Heart left ventricle (tissue), 16 donors: ENCODE data around the gene RANBP3. TPM values are rescaled to one million over a fixed set of nuclear protein-coding genes. Genes with fewer than 3 reads are reported as not detected.

ENCODE experiments used
- ATAC-seq, 4 donors: fragments of 200-7000 bp; cut with Tn5 transposase; one replicate each; pipeline ENCODE4 v1.9.1; 2020 to 2022; ENCODE audit warnings: moderate library complexity in 4 of 4, mild to moderate bottlenecking in 3 of 4, moderate number of reproducible peaks in 1 of 4
- DNase-seq, 5 donors: peaks; one replicate each; pipeline ENCODE4 v3.0.0-alpha.2; 2020
- H3K27ac ChIP-seq, 12 donors: fragments of 200-600 bp; sonication (generic) in 4 of 12; one replicate each; pipeline versions ENCODE4 v1.5.0 to v1.8.0; 2016 to 2022; ENCODE audit warnings: mild to moderate bottlenecking in 2 of 12
- H3K27me3 ChIP-seq, 9 donors: fragments of 200-600 bp; sonication (generic) in 2 of 9; one replicate each; pipeline versions ENCODE4 v1.5.1 to v1.8.0; 2016 to 2022; ENCODE audit warnings: mild to moderate bottlenecking in 3 of 9
- H3K36me3 ChIP-seq, 9 donors: fragments of 200-600 bp; sonication (generic) in 2 of 9; one replicate each; pipeline versions ENCODE4 v1.5.0 to v1.8.0; 2018 to 2022; ENCODE audit warnings: mild to moderate bottlenecking in 2 of 9
- H3K4me1 ChIP-seq, 12 donors: fragments of 200-600 bp; sonication (generic) in 4 of 12; one replicate each; pipeline versions ENCODE4 v1.5.0 to v1.8.0; 2016 to 2022; ENCODE audit warnings: mild to moderate bottlenecking in 3 of 12
- H3K4me3 ChIP-seq, 12 donors: fragments of 200-600 bp; sonication (generic) in 4 of 12; one replicate each; pipeline versions ENCODE4 v1.5.0 to v1.8.0; 2017 to 2022; ENCODE audit warnings: mild to moderate bottlenecking in 9 of 12, moderate library complexity in 4 of 12
- H3K9me3 ChIP-seq, 12 donors: fragments of 200-600 bp; sonication (generic) in 4 of 12; one replicate each; pipeline versions ENCODE4 v1.5.0 to v1.8.0; 2016 to 2022; ENCODE audit warnings: mild to moderate bottlenecking in 1 of 12
- CTCF ChIP-seq, 12 donors: fragments of 200-600 bp; sonication (generic) in 4 of 12; IDR thresholded peaks; one replicate each; pipeline versions ENCODE4 v1.5.0 to v1.8.0; 2018 to 2022; ENCODE audit warnings: antibody characterized with exemption in 12 of 12, mild to moderate bottlenecking in 5 of 12
- POLR2A ChIP-seq, 2 donors: fragments of 450-650 bp; IDR thresholded peaks; one replicate each; pipeline ENCODE4 v1.6.1; 2017; ENCODE audit warnings: antibody characterized with exemption in 2 of 2, mild to moderate bottlenecking in 2 of 2, moderate library complexity in 2 of 2
- WGBS, 4 donors: extraction: QIAGEN DNeasy Blood & Tissue Kit in 2 of 4; methylation state at CpG; one replicate each; pipeline versions ENCODE4 v1.1.5 to v1.1.7; 2013 to 2018; 5-methylcytosine and 5-hydroxymethylcytosine counted together
- intact Hi-C, 10 donors: fragments of 100-400 bp; cut with DNase I; formaldehyde crosslinking; loops; one replicate each; pipeline versions ENCODE4 v1.11.1 to v1.14.2; 2022
- polyA plus RNA-seq, 2 donors: library from polyadenylated mRNA; stranded (reverse); fragments of 200-250 nt; gene quantifications; one replicate each; pipeline ENCODE4 v1.2.3, GENCODE V29; 2013
- total RNA-seq, 9 donors: library from RNA; depleted of rRNA in 2 of 9; stranded (reverse); fragments of >200 nt in 2 of 9; fragmentation: NEBNext Ultra II Directional in 3 of 9; extraction: Animal tissue kit (Norgen Biotek cat#: 25700) in 3 of 9; gene quantifications; one replicate each; pipeline versions ENCODE4 v1.1.0 to v1.2.4, GENCODE V29; 2016 to 2023
- donor health status: ischemic (EF 13 %, LVEDD 7.1; RV severe dilation, severe dysfunction).
- donor health status: healthy with polysubstance abuse.
- donor health status: DM: no; HTN: yes; CAD: no.
- donor health status: DM: no; HTN: no; CAD: no.
- donor health status: ischemic (EF 25% LVEDD 6.9; RV normal size, moderate dysfunction).
- donor health status: ischemic (EF 25% LVEDD 5.7; RV mildly dilated, moderate dysfunction).
- donor health status: healthy.
- donor health status: DM: yes; HTN: yes; CAD: no.
- donor health status: ischemic (EF 35%, LVEDD 5.7; RV mildly dilated, moderate dysfunction).
- donor health status: nonischemic (EF 11% LVEDD 7.7; RV severe dilation, severe dysfunction).
- donor health status: DM: yes; HTN: yes; CAD: no.
- donor health status: PGD.
- donor health status: ischemic (EF 29% LVEDD 5.4; RV normal size, mild dysfunction).
- donor health status: nonischemic (EF 23%, LVEDD 6.1; RV moderate dilation, normal function).

The RANBP3 gene
- total and polyA plus RNA-seq, 11 donors = 29.4 to 80.7 (median 58.0) TPM

GRCh38 chr19:5881543-5882299 lies 96.2 kb downstream of the RANBP3 start:
- Histone ChIP-seq H3K4me3 (no peak overlapping the region), H3K4me1 (peaks cover 0 to 14% (median 9%) of the 10 kb centered on the region in 12 donors), H3K9me3 (no peaks in the 10 kb centered on the region), H3K36me3 (no peaks in the 10 kb centered on the region), H3K27me3 (peaks cover 0 to 12% (median 0%) of the 10 kb centered on the region in 9 donors), H3K27ac (peak overlapping the region in 2 of 12 donors; percentile 72 to 80)
- ATAC-seq (peak in 1 of 4 donors; percentile 2), DNase-seq (no peak)
- no peak for TF ChIP-seq CTCF (IDR thresholded peaks at IDR 0.05)
- TF ChIP-seq POLR2A (IDR thresholded peaks at IDR 0.05) = no peak
- WGBS, 4 donors = 65 to 73% (median 70%) methylated on average over 19 of the region's 19 CpGs
- intact Hi-C loops = no loop called here

- peak; percentile 77 to 89 (median 81) for DNase-seq
- H3K4me1 ChIP-seq = peaks cover 0 to 14% (median 9%) of the 10 kb centered on the region in 12 donors
- 9 to 12% (median 10%) methylated on average over 8 to 15 of the region's 15 CpGs for WGBS, 4 donors
- peak overlapping the region in 8 of 12 donors; percentile 20 to 80 (median 68) for H3K27ac ChIP-seq
- H3K27me3 ChIP-seq = peaks cover 0 to 12% (median 0%) of the 10 kb centered on the region in 9 donors
- no peaks in the 10 kb centered on the region for H3K9me3 ChIP-seq
- H3K36me3 ChIP-seq = no peaks in the 10 kb centered on the region
- TF ChIP-seq CTCF (IDR thresholded peaks at IDR 0.05) (no peak), POLR2A (IDR thresholded peaks at IDR 0.05) (no peak)
- intact Hi-C loops = no loop called here
- peak; percentile 89 to 98 (median 92) for ATAC-seq
- no peak overlapping the region for H3K4me3 ChIP-seq
Measured at GRCh38 chr19:5880604-5881078, 97.3 kb downstream of the RANBP3 start.

GRCh38 chr19:5880196-5880595 lies 97.7 kb downstream of the RANBP3 start:
- Histone ChIP-seq H3K4me3 (no peak overlapping the region), H3K27ac (peak overlapping the region in 7 of 12 donors; percentile 32 to 80 (median 69)), H3K4me1 (peaks cover 0 to 14% (median 9%) of the 10 kb centered on the region in 12 donors), H3K36me3 (no peaks in the 10 kb centered on the region), H3K9me3 (no peaks in the 10 kb centered on the region), H3K27me3 (peaks cover 0 to 12% (median 0%) of the 10 kb centered on the region in 9 donors)
- intact Hi-C loops = no loop called here
- WGBS, 4 donors = 43 to 51% (median 46%) methylated on average over 6 of the region's 6 CpGs
- ATAC-seq = peak in 1 of 4 donors; percentile 5
- DNase-seq = no peak
- TF ChIP-seq CTCF (IDR thresholded peaks at IDR 0.05) = no peak
- TF ChIP-seq POLR2A (IDR thresholded peaks at IDR 0.05) = no peak

GRCh38 chr19:5877882-5878281 lies 100.1 kb downstream of the RANBP3 start:
- peaks cover 0 to 14% (median 9%) of the 10 kb centered on the region in 12 donors for H3K4me1 ChIP-seq
- intact Hi-C loops = loop anchor here in 2 of 10 donors (5.0 kb wide), 2 partner anchors 46 to 51 kb away; no protein-coding TSS in a partner anchor
- WGBS, 4 donors = 64 to 85% (median 80%) methylated on average over 7 to 9 of the region's 9 CpGs

More at GRCh38 chr19:5877882-5878281, 100.1 kb downstream of the RANBP3 start:
- no peak overlapping the region for H3K4me3 ChIP-seq
- H3K27ac ChIP-seq = peak overlapping the region in 1 of 12 donors; percentile 13
- H3K9me3 ChIP-seq = no peaks in the 10 kb centered on the region
- DNase-seq (no peak), ATAC-seq (no peak)
- H3K36me3 ChIP-seq = no peaks in the 10 kb centered on the region
- H3K27me3 ChIP-seq = peaks cover 0 to 12% (median 0%) of the 10 kb centered on the region in 9 donors
- no peak for TF ChIP-seq CTCF (IDR thresholded peaks at IDR 0.05)
- no peak for TF ChIP-seq POLR2A (IDR thresholded peaks at IDR 0.05)
